IMR-90 (cell line): ENCODE data around the gene KCNN4. TPM values are rescaled to one million over a fixed set of nuclear protein-coding genes. Genes with fewer than 3 reads are reported as not detected.
A peak's percentile ranks its signal among the peaks of the same experiment; 100 is the strongest.

Experiments
- ATAC-seq: fragments of 200-7000 bp; cut with Tn5 transposase; 2 replicates; pipeline ENCODE4 v1.9.1; 2020; ENCODE audit warnings: low read depth, mild to moderate bottlenecking, moderate library complexity
- BruUV-seq: library from RNA; stranded (reverse); fragments of 400-500 nt; replicated peaks from 2 replicates; lab custom pipeline; 2021; lab: Mats Ljungman, UMichigan
- CTCF ChIA-PET: fragments of 300-600 bp; formaldehyde crosslinking; extraction: SDS; loops from one replicate; lab custom pipeline; 2021; ENCODE audit warnings: antibody characterized with exemption; lab: Yijun Ruan, JAX
- POLR2A ChIA-PET: fragments of 300-600 bp; sonication (Branson Sonifier 250); formaldehyde crosslinking; loops from one replicate; lab custom pipeline; 2022; ENCODE audit warnings: antibody characterized with exemption; ENCODE audit not compliant: unreplicated experiment; lab: Charles Lee
- DNase-seq: peaks from one replicate; pipeline ENCODE4 v3.0.0; 2013
- H2AFZ ChIP-seq: replicated peaks from 2 replicates; pipeline ENCODE3; 2013; ENCODE audit warnings: low read length, mild to moderate bottlenecking; ENCODE audit not compliant: poor library complexity
- H2AK5ac ChIP-seq: 2 replicates; pipeline ENCODE4 v1.6.1; 2013; ENCODE audit warnings: low read depth, low read length, inconsistent platforms
- H2AK9ac ChIP-seq: replicated peaks from 2 replicates; pipeline ENCODE3; 2013; ENCODE audit warnings: mild to moderate bottlenecking, low read depth, low read length, moderate library complexity; ENCODE audit not compliant: poor library complexity
- H2BK120ac ChIP-seq: 2 replicates; pipeline ENCODE4 v1.6.1; 2013; ENCODE audit warnings: low read depth, low read length, inconsistent platforms
- H2BK15ac ChIP-seq: 3 replicates; pipeline ENCODE4 v1.6.1; 2013; ENCODE audit warnings: low read depth, low read length, inconsistent platforms
- H2BK20ac ChIP-seq: 2 replicates; pipeline ENCODE4 v1.6.1; 2013; ENCODE audit warnings: low read depth, mild to moderate bottlenecking, inconsistent platforms, low read length, moderate library complexity
- H2BK5ac ChIP-seq: 2 replicates; pipeline ENCODE4 v1.6.1; 2013; ENCODE audit warnings: mild to moderate bottlenecking, low read depth, low read length, inconsistent platforms; ENCODE audit not compliant: poor library complexity, severe bottlenecking
- H3K14ac ChIP-seq: replicated peaks from 2 replicates; pipeline ENCODE4 v1.6.1; 2013; ENCODE audit warnings: low read depth, low read length, inconsistent platforms
- H3K18ac ChIP-seq: 2 replicates; pipeline ENCODE4 v1.6.1; 2013; ENCODE audit warnings: low read depth, low read length, control low read depth
- H3K23ac ChIP-seq: 2 replicates; pipeline ENCODE4 v1.6.1; 2013; ENCODE audit warnings: low read depth, low read length, inconsistent platforms
- H3K27ac ChIP-seq: 2 replicates; pipeline ENCODE4 v1.5.1; 2013; ENCODE audit warnings: mild to moderate bottlenecking, control low read depth, low read length; ENCODE audit not compliant: insufficient read depth
- H3K27me3 ChIP-seq: 2 replicates; pipeline ENCODE4 v1.6.1; 2013; ENCODE audit warnings: low read length; ENCODE audit not compliant: control insufficient read depth, insufficient read depth
- H3K36me3 ChIP-seq: 2 replicates; pipeline ENCODE4 v1.6.1; 2013; ENCODE audit warnings: low read length, mixed read lengths; ENCODE audit not compliant: control insufficient read depth, insufficient read depth
- H3K4ac ChIP-seq: 2 replicates; pipeline ENCODE4 v1.6.1; 2013; ENCODE audit warnings: low read depth, low read length, inconsistent platforms
- H3K4me1 ChIP-seq: 2 replicates; pipeline ENCODE4 v1.6.1; 2013; ENCODE audit warnings: low read length, mixed read lengths; ENCODE audit not compliant: control insufficient read depth, insufficient read depth
- H3K4me2 ChIP-seq: 2 replicates; pipeline ENCODE4 v1.6.1; 2013; ENCODE audit warnings: low read depth, mild to moderate bottlenecking, control low read depth, low read length, moderate library complexity
- H3K4me3 ChIP-seq: 2 replicates; pipeline ENCODE4 v1.5.1; 2013; ENCODE audit warnings: low read depth, mild to moderate bottlenecking, control low read depth, low read length, moderate library complexity; ENCODE audit not compliant: insufficient read depth
- H3K56ac ChIP-seq: 2 replicates; pipeline ENCODE4 v1.6.1; 2013; ENCODE audit warnings: low read length, inconsistent platforms; ENCODE audit not compliant: insufficient read depth; ENCODE audit errors: extremely low read depth
- H3K79me1 ChIP-seq, 2 experiments: 2 replicates each; pipeline ENCODE4 v1.6.1; 2013; ENCODE audit warnings: low read length in 2 of 2, inconsistent platforms in 1 of 2, low read depth in 1 of 2
- H3K9ac ChIP-seq: 2 replicates; pipeline ENCODE4 v1.6.1; 2013; ENCODE audit warnings: low read depth, low read length, control low read depth
- H3K9me1 ChIP-seq: 2 replicates; pipeline ENCODE4 v1.6.1; 2013; ENCODE audit warnings: low read length, inconsistent platforms; ENCODE audit not compliant: insufficient read depth
- H3K9me3 ChIP-seq: 2 replicates; pipeline ENCODE4 v1.6.1; 2013; ENCODE audit warnings: low read length; ENCODE audit not compliant: control insufficient read depth, insufficient read depth
- H4K20me1 ChIP-seq: 2 replicates; pipeline ENCODE4 v1.6.1; 2013; ENCODE audit warnings: low read length, inconsistent platforms; ENCODE audit not compliant: insufficient read depth
- H4K5ac ChIP-seq: 2 replicates; pipeline ENCODE4 v1.6.1; 2013; ENCODE audit warnings: mild to moderate bottlenecking, low read depth, low read length, control low read depth
- H4K8ac ChIP-seq, 2 experiments: 2 replicates each; pipeline ENCODE4 v1.6.1; 2013; ENCODE audit warnings: low read depth in 2 of 2, low read length in 2 of 2, control low read depth in 1 of 2, inconsistent platforms in 1 of 2
- H4K91ac ChIP-seq: 2 replicates; pipeline ENCODE4 v1.6.1; 2013; ENCODE audit warnings: low read depth, low read length, inconsistent platforms; ENCODE audit not compliant: insufficient read depth
- MAFK ChIP-seq: IDR thresholded peaks from 2 replicates; pipeline ENCODE4 v1.6.1; 2012; ENCODE audit warnings: low read depth, low read length, improper control_type of control experiment
- WGBS, 2 experiments: methylation state at CpG; one replicate each; pipeline versions ENCODE4 v1.1.5 to v1.1.7; 2013; ENCODE audit warnings: missing lambda C conversion rate in 2 of 2; ENCODE audit not compliant: insufficient read length in 1 of 2; ENCODE audit errors: extremely low coverage in 2 of 2; 5-methylcytosine and 5-hydroxymethylcytosine counted together
- dilution Hi-C: fragments of 300-500 bp; cut with HindIII; formaldehyde crosslinking; loops from one replicate; pipeline ENCODE4 v1.14.3; 2018; ENCODE audit warnings: low sequenced_read_pairs; ENCODE audit not compliant: unreplicated experiment
- in situ Hi-C: fragments of 300-500 bp; cut with MboI; formaldehyde crosslinking; loops from 3 replicates; pipeline ENCODE4 v1.14.3; 2019; ENCODE audit warnings: low sequenced_read_pairs, inconsistent platforms, mixed read lengths
- intact Hi-C: fragments of 100-400 bp; cut with micrococcal nuclease; formaldehyde crosslinking; loops from 2 replicates; pipeline ENCODE4 v1.10.0; 2022
- polyA plus RNA-seq, 3 experiments: library from polyadenylated mRNA; depleted of rRNA; stranded (reverse); fragments of >200 nt; gene quantifications; 2 replicates each; pipeline ENCODE4 v1.2.3, GENCODE V29; 2012; ENCODE audit warnings: low replicate concordance in 1 of 3
- total RNA-seq: library from RNA; depleted of rRNA; stranded (reverse); fragments of >200 nt; gene quantifications from 2 replicates; pipeline ENCODE4 v1.2.3, GENCODE V29; 2012

KCNN4 gene
- total and polyA plus RNA-seq, 2 of the 4 experiments (the other 2 are of a cell fraction), result 0.54 to 0.99 TPM

DNA sequence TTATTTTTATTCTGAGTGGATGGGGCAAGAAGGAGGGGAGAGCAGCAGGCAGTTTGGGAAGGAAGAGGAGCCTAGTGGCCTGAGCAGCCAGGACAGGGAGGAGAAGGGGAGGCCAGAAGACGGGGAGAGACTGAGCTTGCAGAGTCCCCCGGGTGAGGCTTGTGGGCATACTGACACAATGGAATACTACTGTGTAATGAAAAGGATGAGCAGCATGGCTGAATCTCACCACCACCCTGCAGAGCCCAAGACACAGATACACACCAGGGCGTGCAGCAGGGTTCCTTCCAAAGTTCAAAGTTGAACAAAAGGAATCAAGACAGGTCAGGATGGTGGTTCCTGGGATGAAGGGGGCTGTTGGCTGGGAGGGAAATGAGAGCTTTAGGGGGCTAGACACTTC, 18.0 kb downstream of the KCNN4 start:
- no peak for TF ChIP-seq MAFK
- Histone ChIP-seq H3K4me1 (peaks cover 19% of the 10 kb centered on the region), H3K27me3 (no peaks in the 10 kb centered on the region), H2AFZ (peak overlapping the region; percentile 8), H2BK120ac (no peak overlapping the region), H3K56ac (no peak overlapping the region), H3K27ac (no peak overlapping the region), H3K9ac (no peak overlapping the region), H4K8ac (peak overlapping the region in 1 of 2 experiments; percentile 12; a peak in 1 of 4 replicates), H2AK5ac (peak overlapping the region; percentile 55), H2BK15ac (no peak overlapping the region), H3K79me1 (peaks cover 0 to 18% of the 10 kb centered on the region in 2 experiments; a peak in 2 of 4 replicates), H3K9me3 (no peaks in the 10 kb centered on the region), H3K4ac (peak overlapping the region; percentile 65), H3K9me1 (peaks cover 26% of the 10 kb centered on the region), H3K4me3 (no peak overlapping the region), H4K91ac (no peak overlapping the region), H3K18ac (no peak overlapping the region), H3K14ac (peak overlapping the region; percentile 37; the same call in 1 of the 2 replicates), H3K36me3 (no peaks in the 10 kb centered on the region), H2AK9ac (peak overlapping the region; percentile 30), H4K20me1 (no peaks in the 10 kb centered on the region), H2BK5ac (peak overlapping the region; percentile 5), H4K5ac (no peak overlapping the region), H2BK20ac (peak overlapping the region; percentile 50; the same call in 1 of the 2 replicates), H3K23ac (peak overlapping the region; percentile 38; the same call in 1 of the 2 replicates), H3K4me2 (no peak overlapping the region)
- DNase-seq, result no peak
- no peak for ATAC-seq
- POLR2A ChIA-PET, result no interaction called here
- intact Hi-C loops (no loop called here), in situ Hi-C loops (no loop called here), dilution Hi-C loops (no loop called here)
- no CpG with 5 or more reads among the region's 3 CpGs for WGBS, 2 experiments
- CTCF ChIA-PET, result no interaction called here
- BruUV-seq, result no TSS peak
